Epithelial cell of esophagus (primary cell): ENCODE measurements around the gene ADGRD1.

Experiments
- DNase-seq: peaks from one replicate; pipeline ENCODE4 v3.0.0; 2010; ENCODE audit warnings: low read depth
- H3K4me3 ChIP-seq: 2 replicates; pipeline ENCODE4 v1.5.1; 2011; ENCODE audit warnings: mild to moderate bottlenecking, low read length, control low read depth
- CTCF ChIP-seq: IDR thresholded peaks from 2 replicates; pipeline ENCODE4 v1.5.1; 2011; ENCODE audit warnings: low read depth, mild to moderate bottlenecking, low read length, control low read depth, inconsistent platforms; ENCODE audit not compliant: insufficient read depth; ENCODE audit errors: missing control alignments

ADGRD1 gene

DNA sequence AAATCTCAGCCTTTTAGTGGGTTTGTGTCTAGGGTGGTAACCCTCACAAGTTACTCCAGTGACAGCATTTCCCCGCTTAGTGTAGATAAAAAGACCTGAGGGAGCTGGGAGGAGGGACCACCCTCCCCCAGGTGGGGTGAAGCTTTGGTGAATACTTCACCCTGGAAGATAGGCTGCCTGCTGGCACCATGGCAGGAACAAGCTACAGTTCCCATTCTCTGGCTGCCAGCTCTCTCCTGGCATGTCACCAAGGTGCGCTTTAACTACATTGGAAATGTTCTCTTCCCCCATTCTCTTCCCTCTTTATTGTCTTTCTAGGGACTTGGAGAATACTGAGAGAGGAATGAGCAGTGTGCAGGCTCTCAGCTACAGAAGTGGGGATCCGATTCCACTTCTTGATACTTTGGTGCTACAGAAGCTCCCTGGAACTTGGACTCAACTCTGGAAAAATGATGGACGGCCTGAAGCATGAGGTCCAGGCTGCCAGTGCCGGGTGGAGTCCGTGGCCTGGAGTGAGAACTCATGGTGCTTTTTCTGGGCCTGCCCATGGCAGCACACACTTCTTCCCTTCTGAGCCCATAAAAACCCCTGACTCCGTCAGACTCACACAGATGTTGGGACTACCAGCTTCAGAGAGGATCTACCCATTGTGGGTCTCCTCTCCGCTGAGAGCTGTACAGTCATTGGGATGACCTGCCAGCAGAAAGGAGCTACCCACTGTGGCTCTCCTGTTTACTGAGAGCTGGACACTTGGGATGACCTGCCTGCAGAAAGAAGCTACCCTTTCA is 198.0 kb downstream of the ADGRD1 start:
- no peak for TF ChIP-seq CTCF

DNA sequence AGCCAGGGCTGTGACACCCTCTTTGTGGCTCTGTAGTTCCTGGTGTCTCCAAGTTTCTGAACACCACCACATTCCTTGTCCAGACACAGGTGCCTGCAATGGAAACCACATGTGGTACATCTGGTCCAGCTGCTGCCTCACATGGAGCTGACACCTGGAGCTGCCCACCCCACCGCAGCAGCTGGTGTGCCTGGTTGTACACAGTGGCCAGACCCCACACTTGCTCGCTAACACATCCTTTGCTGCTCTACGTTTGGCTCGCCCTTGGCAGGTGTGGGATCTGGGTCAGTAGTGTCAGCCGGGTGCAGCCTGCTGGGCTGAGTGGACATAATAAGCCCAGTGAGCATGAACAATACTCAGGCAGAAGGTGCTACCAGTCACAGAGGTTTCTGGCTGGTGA is 198.9 kb downstream of the ADGRD1 start:
- DNase-seq, result no peak
- no peak for TF ChIP-seq CTCF
- H3K4me3 ChIP-seq, result no peak overlapping the region

More for the DNA sequence above, 198.0 kb downstream of the ADGRD1 start:
- DNase-seq, result no peak
- no peak overlapping the region for H3K4me3 ChIP-seq

DNA sequence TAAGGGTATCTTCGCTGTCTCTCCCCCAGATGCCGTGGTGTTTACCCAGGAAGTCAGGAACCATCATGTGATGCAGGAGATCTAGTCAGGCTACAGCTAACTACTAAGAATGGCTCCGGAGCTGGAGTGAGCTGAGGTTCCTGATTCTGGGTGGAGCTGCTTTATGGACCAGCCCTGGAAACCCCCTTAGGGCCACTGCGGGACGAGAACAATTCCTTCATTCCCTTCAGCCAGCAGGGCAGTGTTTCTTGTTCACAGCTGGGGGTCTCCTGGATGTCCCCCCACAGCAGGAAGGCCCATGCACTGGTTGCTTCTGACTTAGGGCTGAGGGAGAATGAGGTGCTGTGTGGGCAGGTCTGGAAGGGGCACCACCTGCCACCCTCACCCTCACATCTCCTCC is 199.3 kb downstream of the ADGRD1 start:
- no peak for TF ChIP-seq CTCF
- DNase-seq, result no peak
- H3K4me3 ChIP-seq, result no peak overlapping the region

- DNase-seq, result no peak
- no peak for TF ChIP-seq CTCF
- no peak overlapping the region for H3K4me3 ChIP-seq
These were observed 200.2 kb downstream of the ADGRD1 start for GRCh38 chr12:131153956-131154355.

DNA sequence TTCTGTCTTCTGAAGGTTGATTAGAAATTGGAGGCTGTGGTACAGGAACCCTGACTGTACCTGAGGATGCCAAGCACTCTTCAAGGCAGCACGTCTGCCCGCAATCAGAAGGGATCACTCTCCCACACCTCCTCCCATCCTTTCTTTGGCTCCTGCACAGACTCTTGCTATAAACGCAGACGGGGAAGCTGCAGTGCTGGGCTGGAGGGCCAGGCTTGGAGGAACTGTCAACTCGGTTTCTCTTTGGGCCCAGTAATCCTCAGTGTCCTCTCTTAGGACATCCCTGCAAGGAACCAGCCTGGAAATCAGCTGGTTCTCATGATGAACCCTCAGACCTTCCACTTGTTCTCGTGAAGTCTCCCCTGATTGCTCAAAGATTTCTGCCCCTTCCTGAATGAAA is 201.4 kb downstream of the ADGRD1 start:
- H3K4me3 ChIP-seq, result no peak overlapping the region
- DNase-seq, result no peak
- no peak for TF ChIP-seq CTCF

- no peak for TF ChIP-seq CTCF
- H3K4me3 ChIP-seq, result no peak overlapping the region
- DNase-seq, result no peak
These were observed 204.0 kb downstream of the ADGRD1 start for GRCh38 chr12:131157743-131158142.

DNA sequence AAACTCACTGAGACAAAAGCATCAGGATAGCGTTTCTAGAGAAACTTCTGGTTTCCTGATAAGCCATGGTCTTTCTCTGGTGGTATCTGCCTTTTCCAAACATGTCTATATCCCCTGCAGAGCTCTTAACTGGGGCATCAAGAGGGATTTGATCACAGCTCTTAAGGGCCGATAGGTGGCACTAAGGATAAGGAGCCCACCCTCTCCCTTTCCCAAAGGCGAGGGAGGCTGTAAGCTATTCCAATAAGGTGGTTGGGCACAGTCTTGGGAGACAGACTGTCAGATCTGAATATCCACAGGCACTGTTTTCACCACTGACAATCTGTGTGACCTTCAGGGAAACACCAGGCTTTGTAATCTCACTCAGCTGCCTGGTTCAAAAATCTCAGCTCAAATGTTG is 206.0 kb downstream of the ADGRD1 start:
- no peak for DNase-seq
- TF ChIP-seq CTCF, result no peak
- no peak overlapping the region for H3K4me3 ChIP-seq
